ENCODE results near the gene USP46.

USP46 gene

DNA sequence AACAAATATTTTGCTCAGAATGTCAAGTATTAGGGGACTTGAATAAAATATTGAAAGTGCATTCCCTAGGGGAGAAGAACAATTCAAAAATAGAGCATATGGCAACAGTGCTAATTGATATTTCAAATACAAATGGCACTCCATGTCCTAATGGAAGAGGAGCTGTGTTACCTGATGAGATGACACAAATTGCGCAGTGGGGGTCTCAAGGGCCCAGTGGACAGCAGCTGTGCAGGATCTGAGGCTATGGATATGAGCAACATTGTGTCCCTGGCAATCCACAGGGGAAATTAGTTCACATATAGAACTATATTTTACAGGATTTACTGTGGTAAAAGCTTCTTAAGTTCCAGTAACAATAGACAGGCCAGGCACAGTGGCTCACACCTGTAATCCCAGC is 17.4 kb upstream of the USP46 start:
- no peaks in the 10 kb centered on the region for H3K4me1 ChIP-seq (ENCODE audit: control insufficient read depth, insufficient read depth, low read length, poor library complexity, severe bottlenecking)
- H3K36me3 ChIP-seq (ENCODE audit: control insufficient read depth, insufficient read depth, low read length) = no peaks in the 10 kb centered on the region
- WGBS, 2 experiments (ENCODE audit: insufficient coverage in 2 of 2) = 75 to 100% methylated on average over 1 of the region's 1 CpG
- H3K4me3 ChIP-seq (ENCODE audit: extremely low read depth, insufficient read depth, low read length, poor library complexity, severe bottlenecking) = no peak overlapping the region
- no peaks in the 10 kb centered on the region for H3K9me3 ChIP-seq (ENCODE audit: control insufficient read depth, low read length)
- no peak overlapping the region for H3K27ac ChIP-seq (ENCODE audit: low read depth, low read length, severe bottlenecking)

DNA sequence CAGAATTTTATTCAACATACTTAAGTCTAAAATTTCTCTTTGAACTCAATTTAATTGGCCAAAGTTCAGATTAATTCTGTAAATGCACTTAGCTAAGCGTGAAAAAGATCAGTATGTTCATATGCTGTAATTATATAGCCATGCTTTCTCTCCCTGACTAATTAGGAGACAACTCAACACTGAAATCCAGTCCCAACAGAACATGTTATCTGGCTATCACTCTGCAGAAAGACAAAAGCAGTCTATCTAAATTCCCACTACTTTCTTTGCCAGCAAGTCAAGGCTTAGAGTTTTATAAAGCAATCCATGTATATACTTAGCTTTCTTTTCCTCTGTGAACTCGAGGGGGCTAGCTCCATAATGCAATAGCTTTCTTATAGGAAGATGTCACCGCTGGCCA is 16.0 kb upstream of the USP46 start:
- Histone ChIP-seq H3K9me3 (ENCODE audit: control insufficient read depth, low read length) (no peaks in the 10 kb centered on the region), H3K36me3 (ENCODE audit: control insufficient read depth, insufficient read depth, low read length) (no peaks in the 10 kb centered on the region), H3K4me3 (ENCODE audit: extremely low read depth, insufficient read depth, low read length, poor library complexity, severe bottlenecking) (no peak overlapping the region), H3K27ac (ENCODE audit: low read depth, low read length, severe bottlenecking) (no peak overlapping the region), H3K4me1 (ENCODE audit: control insufficient read depth, insufficient read depth, low read length, poor library complexity, severe bottlenecking) (no peaks in the 10 kb centered on the region)
- WGBS, 2 experiments (ENCODE audit: insufficient coverage in 2 of 2) = no CpG with 5 or more reads among the region's 3 CpGs

DNA sequence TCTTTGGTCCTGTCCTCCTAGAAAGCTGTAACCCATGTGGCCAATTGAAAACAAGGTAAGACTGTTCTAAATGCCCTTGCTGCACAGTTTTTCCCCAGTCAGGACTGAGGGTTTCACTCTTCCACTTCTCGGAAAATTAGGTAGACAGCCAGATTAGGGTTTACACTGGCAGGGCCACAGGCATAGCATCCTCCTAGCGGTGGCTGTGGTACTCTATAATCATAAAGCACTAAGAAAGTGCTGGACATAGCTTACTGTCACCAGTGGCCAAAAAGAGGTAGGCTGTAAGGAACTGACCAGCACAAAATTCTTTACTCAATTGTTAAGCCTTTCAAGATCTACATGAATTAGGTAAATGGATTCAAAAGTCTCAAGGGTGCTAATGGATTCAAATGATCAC is 11.6 kb upstream of the USP46 start:
- WGBS, 2 experiments (ENCODE audit: insufficient coverage in 2 of 2) = 83 to 100% methylated on average over 1 of the region's 2 CpGs
- H3K36me3 ChIP-seq (ENCODE audit: control insufficient read depth, insufficient read depth, low read length) = no peaks in the 10 kb centered on the region
- H3K9me3 ChIP-seq (ENCODE audit: control insufficient read depth, low read length) = no peaks in the 10 kb centered on the region
- H3K27ac ChIP-seq (ENCODE audit: low read depth, low read length, severe bottlenecking) = no peak overlapping the region
- no peak overlapping the region for H3K4me3 ChIP-seq (ENCODE audit: extremely low read depth, insufficient read depth, low read length, poor library complexity, severe bottlenecking)
- H3K4me1 ChIP-seq (ENCODE audit: control insufficient read depth, insufficient read depth, low read length, poor library complexity, severe bottlenecking) = no peaks in the 10 kb centered on the region

DNA sequence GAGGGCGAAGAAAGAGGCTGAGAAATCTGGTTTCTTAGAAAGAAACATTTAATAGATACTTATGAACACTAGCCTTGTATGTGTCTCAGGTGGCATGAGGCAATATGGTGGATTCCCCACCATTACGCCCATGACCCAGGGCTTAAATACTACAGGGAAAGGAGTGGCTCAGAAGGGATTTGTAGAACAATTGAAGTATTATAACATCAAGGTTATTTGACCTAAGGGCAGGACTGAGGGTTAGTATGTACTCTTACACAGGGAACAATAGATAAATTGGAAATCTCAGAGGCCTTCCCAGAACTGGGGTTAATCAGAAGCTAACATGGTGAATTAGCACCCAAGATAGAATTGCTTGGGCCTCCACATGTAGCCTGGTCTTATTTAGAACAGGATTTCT is 11.0 kb upstream of the USP46 start:
- no peak overlapping the region for H3K4me3 ChIP-seq (ENCODE audit: extremely low read depth, insufficient read depth, low read length, poor library complexity, severe bottlenecking)
- H3K4me1 ChIP-seq (ENCODE audit: control insufficient read depth, insufficient read depth, low read length, poor library complexity, severe bottlenecking) = no peaks in the 10 kb centered on the region
- no peak overlapping the region for H3K27ac ChIP-seq (ENCODE audit: low read depth, low read length, severe bottlenecking)
- WGBS, 2 experiments (ENCODE audit: insufficient coverage in 2 of 2) = no CpG with 5 or more reads among the region's 2 CpGs
- H3K9me3 ChIP-seq (ENCODE audit: control insufficient read depth, low read length) = no peaks in the 10 kb centered on the region
- H3K36me3 ChIP-seq (ENCODE audit: control insufficient read depth, insufficient read depth, low read length) = no peaks in the 10 kb centered on the region

DNA sequence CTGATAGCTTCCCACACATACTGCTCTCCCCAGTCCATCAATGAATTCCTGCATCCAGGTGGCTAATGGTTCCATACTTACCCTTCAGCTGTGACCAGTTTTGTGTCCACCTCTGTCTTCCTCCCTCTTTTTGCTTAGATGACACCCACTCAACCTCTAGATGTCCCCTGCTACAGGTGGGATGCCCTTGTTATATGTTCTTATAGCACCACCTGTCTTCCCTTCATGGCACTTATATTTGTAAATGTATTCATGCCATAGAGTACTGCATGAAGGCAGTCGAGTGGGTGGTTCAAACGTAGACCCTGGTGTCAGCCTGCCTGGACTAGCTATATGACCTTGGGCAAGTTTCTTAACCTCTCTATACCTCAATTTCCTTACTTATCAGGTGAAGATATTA is 6.5 kb upstream of the USP46 start:
- Histone ChIP-seq H3K4me3 (ENCODE audit: extremely low read depth, insufficient read depth, low read length, poor library complexity, severe bottlenecking) (no peak overlapping the region), H3K27ac (ENCODE audit: low read depth, low read length, severe bottlenecking) (no peak overlapping the region), H3K36me3 (ENCODE audit: control insufficient read depth, insufficient read depth, low read length) (peaks cover 7% of the 10 kb centered on the region), H3K4me1 (ENCODE audit: control insufficient read depth, insufficient read depth, low read length, poor library complexity, severe bottlenecking) (no peaks in the 10 kb centered on the region), H3K9me3 (ENCODE audit: control insufficient read depth, low read length) (peaks cover 5% of the 10 kb centered on the region)
- WGBS, 2 experiments (ENCODE audit: insufficient coverage in 2 of 2) = 60% methylated on average over 1 of the region's 2 CpGs; no CpG with 5 or more reads in 1 of the 2 experiments

DNA sequence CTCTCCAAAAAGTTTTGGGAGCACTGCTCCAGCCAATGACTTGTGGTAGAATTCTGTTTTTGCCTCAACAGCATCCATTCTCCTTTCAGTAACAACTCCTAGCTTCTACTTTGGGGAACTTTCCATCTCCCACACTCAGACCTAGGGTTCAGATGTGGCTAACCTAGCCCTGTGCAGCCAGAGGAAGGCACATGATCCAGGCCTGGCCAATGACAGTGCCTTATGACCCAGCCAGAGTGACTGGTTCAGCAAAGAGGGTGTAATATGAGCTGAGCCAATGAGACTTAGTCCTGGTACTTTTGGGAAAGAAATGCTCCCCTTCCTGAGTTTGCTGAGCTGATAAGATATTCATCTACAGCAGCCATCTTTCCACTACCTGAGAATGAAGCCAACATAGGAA is 5.4 kb upstream of the USP46 start:
- Histone ChIP-seq H3K27ac (ENCODE audit: low read depth, low read length, severe bottlenecking) (no peak overlapping the region), H3K4me1 (ENCODE audit: control insufficient read depth, insufficient read depth, low read length, poor library complexity, severe bottlenecking) (no peaks in the 10 kb centered on the region), H3K9me3 (ENCODE audit: control insufficient read depth, low read length) (peaks cover 5% of the 10 kb centered on the region), H3K4me3 (ENCODE audit: extremely low read depth, insufficient read depth, low read length, poor library complexity, severe bottlenecking) (no peak overlapping the region), H3K36me3 (ENCODE audit: control insufficient read depth, insufficient read depth, low read length) (peaks cover 8% of the 10 kb centered on the region)

DNA sequence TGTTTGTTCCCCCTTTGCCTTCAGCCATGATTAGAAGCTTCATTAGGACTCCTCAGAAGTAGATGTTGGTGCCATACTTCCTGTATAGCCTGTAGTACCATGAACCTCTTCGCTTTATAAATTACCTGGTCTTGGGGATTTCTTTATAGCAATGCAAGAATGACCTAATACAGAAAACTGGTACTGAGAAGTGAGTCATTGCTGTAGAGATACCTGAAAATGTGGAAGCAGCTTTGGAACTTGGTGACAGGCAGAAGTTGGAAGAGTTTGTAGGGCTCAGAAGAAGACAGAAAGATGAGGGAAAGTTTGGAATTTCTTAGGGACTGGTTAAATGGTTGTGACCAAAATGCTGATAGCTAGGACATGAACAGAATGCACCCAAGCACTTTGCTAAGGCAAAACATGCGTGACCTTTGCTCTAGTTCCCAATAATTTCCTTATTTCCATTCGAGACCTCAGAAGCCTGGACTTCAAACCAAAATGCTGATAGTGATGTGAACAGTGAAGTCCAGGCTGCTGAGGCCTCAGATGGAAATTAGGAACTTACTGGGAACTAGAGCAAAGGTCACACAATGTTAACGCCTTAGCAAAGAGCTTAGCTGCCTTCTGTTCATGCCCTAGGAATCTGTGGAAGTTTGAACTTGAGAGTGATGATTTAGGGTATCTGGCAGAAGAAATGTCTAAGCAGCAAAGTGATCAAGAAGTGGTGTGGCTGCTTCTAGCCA is 3.0 kb upstream of the USP46 start:
- Histone ChIP-seq H3K36me3 (ENCODE audit: control insufficient read depth, insufficient read depth, low read length) (peaks cover 8% of the 10 kb centered on the region), H3K27ac (ENCODE audit: low read depth, low read length, severe bottlenecking) (no peak overlapping the region), H3K4me1 (ENCODE audit: control insufficient read depth, insufficient read depth, low read length, poor library complexity, severe bottlenecking) (no peaks in the 10 kb centered on the region), H3K9me3 (ENCODE audit: control insufficient read depth, low read length) (peaks cover 5% of the 10 kb centered on the region), H3K4me3 (ENCODE audit: extremely low read depth, insufficient read depth, low read length, poor library complexity, severe bottlenecking) (no peak overlapping the region)
- 75 to 88% methylated on average over 3 of the region's 4 CpGs for WGBS, 2 experiments (ENCODE audit: insufficient coverage in 2 of 2)

DNA sequence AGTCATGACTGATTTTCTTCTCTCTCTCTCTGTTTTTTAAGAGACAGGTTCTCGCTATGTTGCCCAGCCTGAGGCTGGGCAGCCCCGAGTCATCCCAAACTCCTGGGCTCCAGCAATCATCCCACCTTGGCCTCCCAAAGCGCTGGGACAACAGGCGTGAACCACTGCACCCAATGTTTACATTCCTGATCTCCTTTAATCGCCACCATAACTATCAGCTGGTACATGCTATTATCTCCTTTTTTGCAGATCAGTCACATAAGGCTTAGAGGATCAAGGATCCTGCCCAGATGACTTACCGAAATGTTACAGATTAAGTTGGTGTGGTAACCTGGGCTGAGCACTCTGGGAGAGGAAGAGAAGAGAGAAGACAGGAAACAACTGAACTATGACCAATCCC is 1.5 kb upstream of the USP46 start:
- no peak overlapping the region for H3K27ac ChIP-seq (ENCODE audit: low read depth, low read length, severe bottlenecking)
- peaks cover 13% of the 10 kb centered on the region for H3K36me3 ChIP-seq (ENCODE audit: control insufficient read depth, insufficient read depth, low read length)
- no peaks in the 10 kb centered on the region for H3K4me1 ChIP-seq (ENCODE audit: control insufficient read depth, insufficient read depth, low read length, poor library complexity, severe bottlenecking)
- 93 to 96% methylated on average over 5 of the region's 6 CpGs for WGBS, 2 experiments (ENCODE audit: insufficient coverage in 2 of 2)
- H3K9me3 ChIP-seq (ENCODE audit: control insufficient read depth, low read length) = peaks cover 5% of the 10 kb centered on the region
- no peak overlapping the region for H3K4me3 ChIP-seq (ENCODE audit: extremely low read depth, insufficient read depth, low read length, poor library complexity, severe bottlenecking)

DNA sequence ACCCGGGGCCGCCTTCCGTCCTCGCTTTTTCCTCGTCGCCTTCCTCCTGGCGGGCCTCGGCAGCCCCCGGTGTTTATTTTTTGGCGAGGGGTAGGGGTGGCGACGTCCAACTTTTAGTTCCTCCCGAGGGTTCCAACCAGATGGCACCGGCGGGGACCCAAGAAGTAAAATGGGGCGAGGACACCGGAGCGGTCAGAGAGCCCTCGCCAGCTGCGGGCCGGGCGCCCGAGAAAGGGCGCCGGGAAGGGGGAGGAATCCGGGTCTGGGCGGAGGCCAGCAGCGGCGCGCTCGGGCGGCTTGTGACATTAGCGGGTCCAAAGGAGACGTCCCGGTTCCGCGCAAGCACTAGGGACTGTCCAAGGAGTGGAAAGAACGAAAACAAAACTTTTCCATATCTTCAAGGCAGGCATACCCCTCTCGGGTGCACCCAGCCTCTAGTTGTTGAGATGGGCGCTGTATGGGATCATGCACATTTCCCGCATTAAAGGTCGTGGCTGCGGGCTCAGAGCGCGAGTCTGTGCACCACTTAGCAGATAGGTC is 691 bp upstream of the USP46 start:
- Histone ChIP-seq H3K9me3 (ENCODE audit: control insufficient read depth, low read length) (peaks cover 5% of the 10 kb centered on the region), H3K36me3 (ENCODE audit: control insufficient read depth, insufficient read depth, low read length) (peaks cover 20% of the 10 kb centered on the region), H3K27ac (ENCODE audit: low read depth, low read length, severe bottlenecking) (peak overlapping the region; percentile 86), H3K4me3 (ENCODE audit: extremely low read depth, insufficient read depth, low read length, poor library complexity, severe bottlenecking) (peak overlapping the region; percentile 79), H3K4me1 (ENCODE audit: control insufficient read depth, insufficient read depth, low read length, poor library complexity, severe bottlenecking) (no peaks in the 10 kb centered on the region)
- WGBS, 2 experiments (ENCODE audit: insufficient coverage in 2 of 2) = 5% methylated on average over 27 to 33 of the region's 45 CpGs

DNA sequence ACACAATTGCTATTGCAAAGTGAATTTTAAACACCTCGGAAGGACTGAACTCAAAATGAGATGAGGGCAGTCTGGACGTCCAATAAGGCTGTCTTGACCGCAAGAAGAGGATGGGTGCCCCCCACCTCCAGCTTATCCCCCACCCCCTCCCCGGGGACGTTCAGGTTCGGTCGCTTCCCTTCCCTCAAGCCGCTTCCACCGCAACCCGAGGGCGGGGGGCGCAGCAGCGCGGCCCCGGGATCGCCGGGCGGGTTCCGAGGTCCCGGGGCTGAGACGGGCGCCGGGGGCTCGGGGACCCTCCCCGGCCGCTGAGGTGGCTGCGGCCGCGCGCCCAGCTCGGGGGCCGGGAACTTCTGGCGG is 480 bp downstream of the USP46 start:
- Histone ChIP-seq H3K4me3 (ENCODE audit: extremely low read depth, insufficient read depth, low read length, poor library complexity, severe bottlenecking) (peak overlapping the region; percentile 79), H3K36me3 (ENCODE audit: control insufficient read depth, insufficient read depth, low read length) (peaks cover 21% of the 10 kb centered on the region), H3K4me1 (ENCODE audit: control insufficient read depth, insufficient read depth, low read length, poor library complexity, severe bottlenecking) (no peaks in the 10 kb centered on the region), H3K9me3 (ENCODE audit: control insufficient read depth, low read length) (peaks cover 5% of the 10 kb centered on the region), H3K27ac (ENCODE audit: low read depth, low read length, severe bottlenecking) (peak overlapping the region; percentile 66)
- 0% methylated on average over 6 to 21 of the region's 33 CpGs for WGBS, 2 experiments (ENCODE audit: insufficient coverage in 2 of 2)

DNA sequence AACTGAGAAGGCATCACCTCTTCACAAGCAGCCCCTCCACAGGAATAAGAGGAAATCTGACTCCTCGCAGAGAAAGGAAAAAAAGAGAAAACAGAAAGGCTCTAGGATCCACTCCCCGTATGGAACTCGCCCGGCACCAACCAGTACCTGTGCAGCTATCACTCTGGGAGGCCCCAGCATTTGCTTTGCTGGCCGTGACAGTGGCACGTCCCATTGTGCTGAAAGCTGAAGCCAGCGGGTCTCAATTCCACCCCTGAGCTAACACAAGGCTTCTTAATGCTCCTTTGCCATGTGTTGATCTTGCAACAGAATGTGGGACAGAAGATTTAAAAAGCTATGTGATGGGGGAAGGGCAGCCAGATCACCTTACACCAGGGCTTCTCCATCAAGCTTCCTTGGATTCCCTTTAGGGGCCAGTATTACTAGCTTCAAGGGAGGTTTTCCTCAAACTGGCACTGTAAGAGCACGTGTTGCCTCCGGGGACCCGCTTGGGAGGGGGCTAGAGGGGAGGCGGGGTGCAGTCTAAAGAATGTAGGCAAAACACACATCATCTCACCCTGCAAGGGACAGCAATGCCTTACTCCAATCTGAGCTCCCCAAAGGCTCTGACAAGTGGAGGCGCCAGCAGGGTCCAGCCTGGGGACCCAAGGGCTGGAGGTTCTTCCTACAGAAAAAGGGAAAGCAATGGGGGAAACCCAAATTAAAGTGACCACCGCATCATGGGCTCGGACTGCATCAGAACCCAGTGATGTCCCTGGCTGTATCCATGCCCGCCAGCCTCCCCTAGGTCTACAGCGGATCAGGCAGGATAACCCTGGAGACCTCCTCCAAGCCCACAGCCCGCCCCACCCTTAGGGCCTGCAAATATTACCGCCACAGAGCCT is 1.2 kb downstream of the USP46 start:
- Histone ChIP-seq H3K27ac (ENCODE audit: low read depth, low read length, severe bottlenecking) (peak overlapping the region; percentile 16), H3K36me3 (ENCODE audit: control insufficient read depth, insufficient read depth, low read length) (peaks cover 21% of the 10 kb centered on the region), H3K4me1 (ENCODE audit: control insufficient read depth, insufficient read depth, low read length, poor library complexity, severe bottlenecking) (no peaks in the 10 kb centered on the region), H3K4me3 (ENCODE audit: extremely low read depth, insufficient read depth, low read length, poor library complexity, severe bottlenecking) (peak overlapping the region; percentile 79), H3K9me3 (ENCODE audit: control insufficient read depth, low read length) (peaks cover under 1% of the 10 kb centered on the region)
- WGBS, 2 experiments (ENCODE audit: insufficient coverage in 2 of 2) = 19 to 28% methylated on average over 13 to 14 of the region's 18 CpGs

Data from mesodermal cell (in vitro differentiated cells).